Trophoblast cell (in vitro differentiated cells and primary cell): ENCODE data around the gene DNAH9.

Experiments used
- DNase-seq, 2 donors: peaks; one replicate each; pipeline ENCODE4 v3.0.0-alpha.2; 2016
- H2AFZ ChIP-seq: 2 replicates; pipeline ENCODE4 v1.6.1; 2013; ENCODE audit warnings: low read length, moderate library complexity, mild to moderate bottlenecking; ENCODE audit not compliant: insufficient read depth, poor library complexity
- H2AK5ac ChIP-seq: 2 replicates; pipeline ENCODE4 v1.6.1; 2013; ENCODE audit warnings: mild to moderate bottlenecking, low read length
- H2BK120ac ChIP-seq: 2 replicates; pipeline ENCODE4 v1.6.1; 2013; ENCODE audit warnings: low read length, mild to moderate bottlenecking, moderate library complexity; ENCODE audit not compliant: insufficient read depth, poor library complexity
- H2BK12ac ChIP-seq: 2 replicates; pipeline ENCODE4 v1.6.1; 2013; ENCODE audit warnings: mild to moderate bottlenecking, low read length, moderate library complexity
- H2BK5ac ChIP-seq: 2 replicates; pipeline ENCODE4 v1.6.1; 2013; ENCODE audit warnings: low read length, low read depth, moderate library complexity, mild to moderate bottlenecking; ENCODE audit not compliant: poor library complexity
- H3K14ac ChIP-seq: 2 replicates; pipeline ENCODE4 v1.6.1; 2013; ENCODE audit warnings: mild to moderate bottlenecking, low read length
- H3K18ac ChIP-seq: 2 replicates; pipeline ENCODE4 v1.6.1; 2013; ENCODE audit warnings: mild to moderate bottlenecking, low read length
- H3K23ac ChIP-seq: 2 replicates; pipeline ENCODE4 v1.6.1; 2013; ENCODE audit warnings: low read length
- H3K27ac ChIP-seq: 2 replicates; pipeline ENCODE4 v1.5.1; 2013; ENCODE audit warnings: low read depth, mild to moderate bottlenecking, inconsistent platforms, low read length, moderate library complexity
- H3K27me3 ChIP-seq: 2 replicates; pipeline ENCODE4 v1.6.1; 2013; ENCODE audit warnings: inconsistent platforms, mild to moderate bottlenecking, low read length, moderate library complexity; ENCODE audit not compliant: insufficient read depth
- H3K36me3 ChIP-seq, 2 experiments: 1 replicate in 1 of 2; 2 replicates in 1 of 2; pipeline ENCODE4 v1.6.1; 2013; ENCODE audit warnings: low read length in 2 of 2, mild to moderate bottlenecking in 2 of 2, moderate library complexity in 1 of 2; ENCODE audit not compliant: insufficient read depth in 2 of 2, control insufficient read depth in 1 of 2
- H3K4ac ChIP-seq: 2 replicates; pipeline ENCODE4 v1.6.1; 2013; ENCODE audit warnings: low read depth, mild to moderate bottlenecking, low read length, moderate library complexity
- H3K4me1 ChIP-seq, 2 experiments: 1 replicate in 1 of 2; 2 replicates in 1 of 2; pipeline ENCODE4 v1.6.1; 2013; ENCODE audit warnings: low read length in 2 of 2, mild to moderate bottlenecking in 2 of 2, moderate library complexity in 1 of 2; ENCODE audit not compliant: insufficient read depth in 2 of 2, control insufficient read depth in 1 of 2
- H3K4me2 ChIP-seq: 2 replicates; pipeline ENCODE4 v1.6.1; 2013; ENCODE audit warnings: inconsistent platforms, mild to moderate bottlenecking, low read length, moderate library complexity
- H3K4me3 ChIP-seq: 2 replicates; pipeline ENCODE4 v1.5.1; 2013; ENCODE audit warnings: mild to moderate bottlenecking, low read depth, low read length, inconsistent platforms
- H3K79me1 ChIP-seq: one replicate; pipeline ENCODE4 v1.6.1; 2013; ENCODE audit warnings: low read length
- H3K79me2 ChIP-seq: 2 replicates; pipeline ENCODE4 v1.6.1; 2013; ENCODE audit warnings: low read length, mild to moderate bottlenecking; ENCODE audit not compliant: control insufficient read depth, insufficient read depth, poor library complexity
- H3K9ac ChIP-seq: 2 replicates; pipeline ENCODE4 v1.6.1; 2013; ENCODE audit warnings: mild to moderate bottlenecking, low read length
- H3K9me3 ChIP-seq: 2 replicates; pipeline ENCODE4 v1.6.1; 2013; ENCODE audit warnings: low read depth, mild to moderate bottlenecking, control low read depth, inconsistent platforms, low read length; ENCODE audit not compliant: insufficient read depth
- H4K12ac ChIP-seq: 2 replicates; pipeline ENCODE4 v1.6.1; 2013; ENCODE audit warnings: low read depth, mild to moderate bottlenecking, low read length, moderate library complexity
- H4K8ac ChIP-seq: 2 replicates; pipeline ENCODE4 v1.6.1; 2013; ENCODE audit warnings: low read depth, mild to moderate bottlenecking, low read length, moderate library complexity
- H4K91ac ChIP-seq: one replicate; pipeline ENCODE4 v1.6.1; 2013; ENCODE audit warnings: low read depth, mild to moderate bottlenecking, low read length, moderate library complexity
- WGBS: extraction: QIAGEN DNeasy Blood & Tissue Kit; methylation state at CpG from one replicate; pipeline ENCODE4 v1.1.7; 2013; ENCODE audit warnings: missing lambda C conversion rate; ENCODE audit not compliant: insufficient read length, insufficient coverage; ENCODE audit errors: extremely low coverage; 5-methylcytosine and 5-hydroxymethylcytosine counted together

Gene DNAH9

DNA sequence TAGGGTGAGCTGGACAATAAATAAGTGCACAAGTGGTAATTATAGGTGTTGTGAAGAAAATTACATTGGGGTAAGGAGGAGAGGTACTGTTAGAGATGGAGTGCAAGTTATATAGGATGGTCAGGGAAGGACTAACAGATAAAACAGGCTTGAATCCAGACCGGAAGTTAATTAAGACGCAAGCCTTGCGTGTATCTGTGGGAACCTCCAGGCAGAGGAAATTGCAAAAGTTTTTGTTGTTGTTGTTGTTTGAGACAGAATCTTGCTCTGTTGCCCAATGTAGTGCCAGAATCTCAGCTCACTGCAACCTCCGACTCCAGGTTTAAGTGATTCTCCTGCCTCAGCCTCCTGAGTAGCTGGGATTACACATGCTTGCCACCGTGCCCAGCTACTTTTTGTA is 401.4 kb downstream of the DNAH9 start:
- no peaks in the 10 kb centered on the region for H3K27me3 ChIP-seq
- no peak overlapping the region for H3K9ac ChIP-seq
- no peak overlapping the region for H2AFZ ChIP-seq
- no peak overlapping the region for H3K23ac ChIP-seq
- H3K79me1 ChIP-seq, result peaks cover 7% of the 10 kb centered on the region
- WGBS, result no CpG with 5 or more reads among the region's 5 CpGs
- H3K79me2 ChIP-seq, result peaks cover 5% of the 10 kb centered on the region
- no peaks in the 10 kb centered on the region for H3K36me3 ChIP-seq
- H4K91ac ChIP-seq, result no peak overlapping the region
- no peak overlapping the region for H3K4ac ChIP-seq
- H4K8ac ChIP-seq, result no peak overlapping the region
- H3K18ac ChIP-seq, result no peak overlapping the region
- no peak overlapping the region for H4K12ac ChIP-seq
- H2BK5ac ChIP-seq, result no peak overlapping the region
- H3K9me3 ChIP-seq, result no peaks in the 10 kb centered on the region
- H3K4me1 ChIP-seq, result peaks cover 0 to 2% of the 10 kb centered on the region in 2 experiments
- no peak for DNase-seq
- H3K4me3 ChIP-seq, result no peak overlapping the region
- no peak overlapping the region for H3K4me2 ChIP-seq
- H2AK5ac ChIP-seq, result no peak overlapping the region
- H3K14ac ChIP-seq, result no peak overlapping the region
- no peak overlapping the region for H2BK12ac ChIP-seq
- no peak overlapping the region for H3K27ac ChIP-seq
- H2BK120ac ChIP-seq, result no peak overlapping the region

DNA sequence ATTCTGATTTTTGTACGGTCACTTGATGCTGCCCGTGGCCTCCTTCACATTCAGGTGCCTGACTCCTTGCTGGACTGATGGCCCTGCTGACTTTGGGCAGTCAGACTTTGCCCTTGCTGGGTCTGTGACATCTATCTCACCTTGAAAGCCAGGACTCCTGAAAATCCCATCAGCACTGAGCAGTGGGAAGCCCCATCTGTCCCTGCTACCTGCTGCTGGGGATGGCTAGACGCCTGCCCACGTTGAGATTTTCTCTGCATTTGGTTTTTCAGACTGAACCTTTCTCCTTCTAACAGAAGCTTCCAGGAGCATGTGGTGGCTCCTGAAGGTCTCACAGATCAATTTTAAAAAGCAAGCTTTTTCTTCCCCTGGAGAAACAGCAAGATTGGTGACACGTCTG is 409.2 kb downstream of the DNAH9 start:
- no peak overlapping the region for H3K14ac ChIP-seq
- no peaks in the 10 kb centered on the region for H3K9me3 ChIP-seq
- no CpG with 5 or more reads among the region's 5 CpGs for WGBS
- H3K79me2 ChIP-seq, result no peaks in the 10 kb centered on the region
- DNase-seq, result no peak
- H2AK5ac ChIP-seq, result no peak overlapping the region
- no peak overlapping the region for H3K9ac ChIP-seq
- H3K18ac ChIP-seq, result no peak overlapping the region
- no peak overlapping the region for H3K23ac ChIP-seq
- no peak overlapping the region for H3K4me3 ChIP-seq
- no peaks in the 10 kb centered on the region for H3K4me1 ChIP-seq
- H4K91ac ChIP-seq, result no peak overlapping the region
- H4K12ac ChIP-seq, result no peak overlapping the region
- no peak overlapping the region for H2BK12ac ChIP-seq
- H3K4ac ChIP-seq, result no peak overlapping the region
- no peak overlapping the region for H3K27ac ChIP-seq
- no peak overlapping the region for H2AFZ ChIP-seq
- no peaks in the 10 kb centered on the region for H3K79me1 ChIP-seq
- H3K4me2 ChIP-seq, result no peak overlapping the region
- H2BK5ac ChIP-seq, result no peak overlapping the region
- no peak overlapping the region for H4K8ac ChIP-seq
- no peak overlapping the region for H2BK120ac ChIP-seq
- H3K27me3 ChIP-seq, result no peaks in the 10 kb centered on the region
- no peaks in the 10 kb centered on the region for H3K36me3 ChIP-seq
